Cardiac septum (tissue), 1 donor: Measurements from ENCODE around the gene BTN1A1. TPM values are rescaled to one million over a fixed set of nuclear protein-coding genes. Genes with fewer than 3 reads are reported as not detected.

Experiments used
- DNase-seq: peaks from one replicate; pipeline ENCODE4 v3.0.0-alpha.2; 2020; ENCODE audit warnings: low spot score
- intact Hi-C: fragments of 100-400 bp; cut with DNase I; formaldehyde crosslinking; loops from one replicate; pipeline ENCODE4 v1.14.0; 2022
- total RNA-seq: library from RNA; stranded (reverse); fragmentation: NEBNext Ultra II Directional; extraction: Animal tissue kit (Norgen Biotek cat#: 25700); gene quantifications from one replicate; pipeline ENCODE4 v1.2.1, GENCODE V29; 2021
- donor health status: DM: no; HTN: no; CAD: no.

The BTN1A1 gene
- total RNA-seq, 1 donor from 2014 or later, result not detected

DNA sequence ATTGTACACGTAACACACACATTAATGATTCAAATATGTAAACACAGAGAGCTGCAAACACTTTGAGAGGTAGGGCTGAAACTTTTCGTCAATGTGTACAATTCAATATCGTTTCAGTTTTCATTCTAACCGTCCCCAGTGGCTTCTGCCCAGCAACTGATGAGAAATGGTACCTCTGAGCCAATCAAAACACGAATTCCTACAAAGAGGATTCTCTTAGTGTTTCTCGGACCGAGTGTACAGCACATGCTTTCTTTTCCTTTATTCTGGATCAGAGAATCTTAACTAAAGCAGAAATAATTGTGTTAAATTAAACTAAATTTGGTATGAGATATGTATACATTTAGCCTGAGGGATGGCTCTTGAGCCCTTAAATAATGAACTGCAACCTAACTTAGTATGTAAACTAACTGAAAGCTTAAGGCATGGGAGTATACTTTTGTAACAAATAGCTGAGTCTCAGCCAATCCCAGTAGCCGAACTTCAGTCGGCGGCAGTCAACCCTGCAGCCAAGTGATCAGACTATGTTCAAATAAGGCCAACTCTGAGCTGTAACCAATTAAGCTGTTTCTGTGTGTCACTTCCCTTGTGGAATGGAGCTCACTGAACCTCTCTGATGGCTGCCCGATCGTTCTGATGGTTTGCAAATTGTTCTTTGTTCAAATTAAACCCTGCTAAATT, 26.2 kb upstream of the BTN1A1 start:
- intact Hi-C loops, result loop anchor here (5.0 kb wide), 1 partner anchor 63 kb away; the partner anchor contains the start of gene HMGN4
- peak; percentile 89 for DNase-seq

DNA sequence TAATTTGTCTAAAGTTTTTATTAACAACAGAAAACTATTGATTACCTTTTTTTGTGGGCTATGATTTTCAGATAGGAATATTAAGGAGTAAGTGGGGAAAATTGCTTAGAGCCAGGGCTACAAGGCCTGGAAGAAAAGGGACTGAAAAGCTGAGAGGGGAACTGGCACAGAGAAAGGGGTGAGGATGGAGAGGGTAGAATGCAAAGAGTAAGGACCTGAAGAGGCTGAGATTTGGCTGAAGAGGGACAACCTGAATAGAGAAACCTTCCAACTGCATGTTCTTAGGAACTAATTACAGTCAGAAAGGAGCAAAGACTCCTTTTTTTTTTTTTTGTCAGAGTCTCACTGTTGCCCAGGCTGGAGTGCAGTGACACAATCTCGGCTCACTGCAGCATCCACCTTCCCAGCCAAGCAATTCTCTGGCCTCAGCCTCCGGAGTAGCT, 25.6 kb upstream of the BTN1A1 start:
- intact Hi-C loops, result loop anchor here (5.0 kb wide), 1 partner anchor 63 kb away; the partner anchor contains the start of gene HMGN4
- DNase-seq, result no peak

GRCh38 chr6:26475823-26476729, 24.0 kb upstream of the BTN1A1 start:
- DNase-seq, result no peak
- intact Hi-C loops, result no loop called here

DNA sequence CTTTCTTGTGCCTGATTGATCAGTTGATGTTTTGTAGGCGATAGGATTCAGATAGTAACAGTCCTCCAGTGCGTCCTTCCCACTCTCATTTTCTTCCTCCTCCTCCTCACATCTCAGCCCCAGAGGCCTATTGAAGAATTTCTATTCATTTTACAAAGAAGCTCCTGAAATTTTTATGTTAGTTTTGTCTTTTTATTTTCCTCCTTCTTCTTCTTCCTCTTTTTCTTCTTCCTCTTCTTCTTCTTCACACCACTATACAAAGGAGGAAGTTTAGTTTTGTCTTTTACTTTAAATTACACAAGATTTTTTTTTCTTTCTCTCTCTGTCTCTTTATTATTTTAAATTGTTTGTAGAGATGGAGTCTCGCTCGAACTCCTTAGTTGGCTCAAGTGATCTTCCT, 23.2 kb upstream of the BTN1A1 start:
- intact Hi-C loops, result no loop called here
- no peak for DNase-seq

DNA sequence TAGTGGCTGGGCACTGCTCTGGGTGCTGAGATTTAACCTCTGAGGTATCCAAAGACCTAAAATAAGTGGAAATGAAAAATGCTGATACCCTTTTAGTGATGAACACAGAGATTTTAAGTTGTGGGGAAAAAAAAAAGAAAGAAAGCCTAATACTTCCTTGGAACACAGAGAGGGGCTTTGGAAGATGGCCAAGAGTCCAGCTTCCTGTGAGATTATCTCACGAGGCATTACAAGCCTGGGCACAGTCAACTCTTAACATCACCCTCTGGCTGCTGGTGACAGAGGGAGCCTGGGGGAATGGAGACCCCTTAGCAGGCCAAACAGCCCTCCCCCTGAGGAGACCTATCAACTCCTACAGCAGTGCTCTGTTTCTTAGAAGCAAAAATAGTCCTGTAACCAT, 22.7 kb upstream of the BTN1A1 start:
- intact Hi-C loops, result no loop called here
- DNase-seq, result no peak

DNA sequence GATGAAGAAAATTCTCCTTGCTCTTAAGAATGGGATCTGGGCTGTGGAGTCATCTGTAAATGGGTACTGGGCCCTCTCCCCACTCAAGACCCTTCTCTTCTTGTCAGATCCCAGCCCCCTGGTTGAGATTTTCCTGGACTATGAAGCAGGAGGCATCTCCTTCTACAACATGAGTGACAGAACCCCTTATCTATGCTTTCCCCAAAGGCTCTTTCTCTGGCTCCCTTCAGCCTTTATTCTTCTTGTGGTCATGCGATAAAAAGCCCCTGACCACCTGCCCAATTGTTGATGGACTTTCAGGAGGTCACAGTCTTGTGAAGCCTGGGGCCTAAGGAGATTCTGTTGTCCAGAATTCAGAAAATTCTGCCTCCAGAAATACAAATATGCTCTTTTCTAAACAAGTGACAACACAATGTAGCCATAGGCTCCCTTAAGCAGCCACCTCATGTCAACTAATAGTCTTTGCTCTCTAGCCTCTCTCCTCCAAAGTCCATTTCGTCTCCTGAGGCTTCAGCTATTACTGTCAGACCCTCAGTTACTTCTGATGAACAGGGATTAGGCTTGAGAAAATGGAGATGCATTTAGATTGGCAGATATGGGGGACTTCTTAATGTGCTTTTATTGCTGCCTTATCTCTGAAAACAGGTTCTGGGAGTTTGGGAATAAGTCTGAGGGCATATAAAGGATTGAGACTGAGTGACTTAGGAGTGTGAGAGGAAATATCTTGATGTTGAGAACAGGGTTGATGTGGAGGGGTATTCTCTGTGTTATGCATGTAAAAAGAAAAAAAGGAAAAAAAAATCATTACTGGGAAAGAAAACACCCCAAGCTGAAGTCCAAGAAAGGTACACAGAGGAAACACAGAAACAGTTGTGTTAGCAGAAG, 21.8 kb upstream of the BTN1A1 start:
- intact Hi-C loops, result no loop called here
- no peak for DNase-seq

DNA sequence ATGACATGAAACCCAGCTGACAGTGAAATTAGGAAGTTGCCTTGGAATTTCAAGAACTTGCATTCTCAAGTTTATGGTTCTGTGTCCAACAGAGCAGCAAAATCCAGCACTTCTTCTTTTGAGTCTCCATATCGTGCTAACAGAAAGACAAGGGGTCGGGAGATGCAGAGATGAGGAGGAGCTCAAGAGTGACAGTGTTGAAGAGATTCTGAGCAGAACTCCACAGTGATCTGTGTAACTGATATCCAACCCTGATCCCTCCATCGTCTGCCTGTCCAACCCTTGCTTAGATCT, 21.2 kb upstream of the BTN1A1 start:
- DNase-seq, result no peak
- intact Hi-C loops, result no loop called here

GRCh38 chr6:26482338-26482737, 17.8 kb upstream of the BTN1A1 start:
- DNase-seq, result no peak
- intact Hi-C loops, result no loop called here

DNA sequence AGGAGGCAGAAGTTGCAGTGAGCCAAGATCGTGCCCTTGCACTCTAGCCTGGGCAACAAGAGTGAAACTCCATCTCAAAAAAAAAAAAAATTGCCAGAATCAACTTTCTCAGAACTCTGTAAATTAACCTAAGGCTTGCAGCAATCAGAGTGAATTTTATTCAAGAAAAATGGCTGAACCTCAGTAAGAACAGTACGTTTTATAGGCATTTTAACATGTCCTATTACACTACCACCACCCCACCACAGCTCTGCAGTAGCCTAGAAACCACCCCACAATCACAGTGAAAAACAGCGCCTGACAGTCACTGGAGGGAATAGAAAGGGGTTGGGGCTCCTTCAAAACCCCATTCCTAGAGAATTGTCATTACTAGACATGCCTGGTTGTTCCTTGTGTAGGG, 16.4 kb upstream of the BTN1A1 start:
- DNase-seq, result no peak
- intact Hi-C loops, result no loop called here

DNA sequence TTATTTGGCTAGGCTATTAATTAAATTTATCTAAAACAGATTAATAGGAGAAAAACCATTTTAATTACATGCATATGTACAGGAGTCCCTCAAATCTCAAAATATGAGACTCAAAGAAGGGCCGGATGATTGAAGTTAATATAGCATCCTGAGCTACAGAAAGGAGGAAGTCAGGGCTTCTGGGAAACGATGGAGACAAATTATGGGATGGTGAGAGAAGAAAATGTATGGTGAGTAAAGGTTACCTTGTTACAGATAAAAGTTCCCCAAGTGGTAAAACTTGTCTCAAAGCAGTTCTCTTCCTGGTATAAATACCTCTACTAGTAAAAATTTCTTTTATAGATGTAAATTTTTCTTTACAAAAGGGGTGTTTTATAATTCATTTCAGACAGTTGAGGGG, 15.9 kb upstream of the BTN1A1 start:
- intact Hi-C loops, result no loop called here
- DNase-seq, result no peak

DNA sequence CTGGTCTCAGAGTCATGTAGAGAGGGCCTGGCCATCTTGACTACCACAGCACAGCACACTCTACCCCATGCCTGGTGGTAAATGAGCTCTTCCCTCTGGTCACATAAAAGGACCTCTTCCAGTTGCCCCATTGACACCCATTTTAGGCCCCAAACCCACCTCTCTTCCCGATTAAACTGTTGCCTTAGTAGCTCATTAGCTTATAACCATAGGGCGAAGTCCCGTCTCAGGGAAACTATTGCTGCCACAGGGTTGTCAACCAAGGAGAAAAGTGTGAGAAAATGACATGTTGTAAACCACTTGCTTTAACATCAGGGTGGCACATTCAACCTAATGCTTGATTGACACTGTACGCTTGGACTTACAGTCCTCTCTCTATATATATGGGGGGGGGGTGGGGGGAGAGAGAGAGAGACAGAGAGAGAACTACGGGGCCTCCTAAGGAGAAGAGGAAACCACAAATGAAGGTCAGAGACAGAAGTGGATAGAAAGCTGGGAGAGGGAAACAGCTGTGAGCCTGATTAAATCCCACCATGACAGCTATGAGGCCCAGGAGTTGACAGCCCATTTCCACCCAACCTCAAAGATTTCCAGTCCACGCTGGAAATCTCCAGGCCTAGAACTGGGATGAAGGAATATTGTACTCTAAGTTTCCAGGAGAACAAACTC, 14.9 kb upstream of the BTN1A1 start:
- no peak for DNase-seq
- intact Hi-C loops, result no loop called here

DNA sequence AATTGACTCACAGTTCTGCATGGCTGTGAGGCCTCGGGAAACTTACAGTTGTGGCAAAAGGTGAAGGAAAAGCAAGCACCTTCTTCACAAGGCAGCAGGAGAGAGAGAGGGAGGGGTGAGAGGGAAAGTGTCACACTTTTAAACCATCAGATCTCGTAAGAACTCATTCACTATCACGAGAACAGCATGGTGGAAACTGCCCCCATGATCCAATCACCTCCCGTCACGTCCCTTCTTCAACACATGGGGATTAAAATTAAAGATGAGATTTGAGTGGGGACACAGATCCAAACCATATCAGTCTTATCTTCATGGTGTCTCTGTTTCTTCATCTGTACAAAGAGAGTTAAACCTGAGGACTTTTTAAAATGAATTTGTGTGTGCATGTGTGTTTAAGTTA, 13.7 kb upstream of the BTN1A1 start:
- DNase-seq, result no peak
- intact Hi-C loops, result no loop called here

- intact Hi-C loops, result no loop called here
- no peak for DNase-seq
These were observed 12.6 kb upstream of the BTN1A1 start for GRCh38 chr6:26487466-26487865.

- no peak for DNase-seq
- intact Hi-C loops, result no loop called here
These were observed 9.8 kb upstream of the BTN1A1 start for GRCh38 chr6:26489996-26490964.

DNA sequence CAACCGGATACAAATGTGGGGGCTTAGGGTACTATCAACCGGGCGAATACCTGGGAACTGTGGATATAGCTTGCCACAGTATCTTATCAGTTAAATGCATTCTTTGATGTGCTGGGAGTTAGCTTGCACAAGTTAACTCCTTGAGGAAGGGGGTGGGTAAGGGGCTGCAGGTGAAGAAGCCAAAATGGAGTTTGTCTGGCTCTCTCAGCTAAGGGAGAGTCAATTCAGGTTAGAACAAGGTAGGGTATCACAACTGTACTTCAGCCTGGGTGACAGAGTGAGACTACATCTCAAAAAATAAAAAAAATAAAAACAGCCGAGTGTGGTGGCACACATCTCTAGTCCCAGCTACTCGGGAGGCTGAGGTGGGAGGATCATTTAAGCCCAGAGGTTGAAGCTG, 8.5 kb upstream of the BTN1A1 start:
- no peak for DNase-seq
- intact Hi-C loops, result no loop called here

DNA sequence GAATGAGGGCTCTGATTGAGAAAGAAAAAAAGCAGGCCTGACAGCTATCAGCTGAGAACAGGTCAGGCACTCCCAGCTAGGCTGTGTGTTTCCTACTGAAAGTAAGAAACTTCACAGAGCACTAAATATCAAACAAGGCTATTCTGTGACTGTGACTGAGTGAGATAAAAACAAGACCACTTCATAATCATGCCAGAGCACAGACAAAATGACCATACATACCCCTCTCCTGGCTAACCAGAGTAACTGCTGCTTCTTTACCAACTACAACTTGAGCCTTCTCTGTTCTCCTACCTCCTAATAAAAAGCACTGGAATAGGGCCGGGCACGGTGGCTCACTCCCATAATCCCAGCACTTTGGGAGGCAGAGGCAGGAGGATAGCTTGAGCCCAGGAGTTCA, 6.8 kb upstream of the BTN1A1 start:
- no peak for DNase-seq
- intact Hi-C loops, result no loop called here

DNA sequence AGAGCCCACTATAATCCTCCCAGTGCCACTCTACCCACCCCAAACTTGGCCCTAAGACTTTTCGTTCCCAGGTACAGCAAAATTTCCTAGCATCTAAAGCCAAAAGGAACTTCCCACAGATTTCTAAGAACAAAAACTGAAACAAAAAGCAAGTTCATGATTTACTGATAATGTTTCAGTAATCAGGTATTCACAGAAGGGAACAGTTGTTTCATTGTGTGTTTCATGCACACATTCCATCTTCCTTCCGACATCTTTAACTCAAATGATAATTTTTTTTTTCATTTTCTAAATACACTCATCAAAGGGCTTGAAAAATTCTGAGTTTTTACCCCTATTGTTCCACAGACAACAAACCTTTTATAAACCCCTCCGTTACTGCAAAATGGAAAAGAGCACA, 6.0 kb upstream of the BTN1A1 start:
- no peak for DNase-seq
- intact Hi-C loops, result no loop called here

- intact Hi-C loops, result no loop called here
- DNase-seq, result no peak
These were observed 4.8 kb upstream of the BTN1A1 start for GRCh38 chr6:26495281-26495680.

DNA sequence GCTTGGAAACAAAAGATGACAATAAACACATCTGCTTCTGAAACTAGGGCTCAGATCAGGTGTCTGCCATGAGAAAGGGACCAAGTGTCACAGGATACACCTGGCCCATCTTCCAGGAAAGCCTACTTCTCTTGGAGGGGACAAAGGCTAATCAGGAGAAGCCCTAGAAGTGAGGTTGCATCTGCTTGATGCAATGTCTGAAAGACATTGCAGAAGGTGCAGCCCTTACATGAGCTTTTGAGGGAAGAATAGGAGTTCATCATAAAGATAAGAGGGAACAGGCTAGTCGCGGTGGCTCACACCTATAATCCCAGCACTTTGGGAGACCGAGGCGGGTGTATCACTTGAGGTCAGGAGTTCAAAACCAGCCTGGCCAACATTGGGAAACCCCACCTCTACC, 2.5 kb upstream of the BTN1A1 start:
- intact Hi-C loops, result no loop called here
- DNase-seq, result no peak
